Body of pancreas (tissue), 4 donors: ENCODE data around the gene CCDC158. TPM values are rescaled to one million over a fixed set of nuclear protein-coding genes. Genes with fewer than 3 reads are reported as not detected.
A peak's percentile ranks its signal among the peaks of the same experiment; 100 is the strongest.
"Not testable (repeated sequence)": the region's sequence is repeated elsewhere in the genome, so short reads cannot be mapped to it uniquely, and the experiment has no call there.

Experiments
- ATAC-seq: fragments of 150-250 bp; one replicate; pipeline ENCODE4 v1.9.1; 2016
- DNase-seq, 4 donors: peaks; one replicate each; pipeline ENCODE4 v3.0.0-alpha.2; 2019
- H3K27ac ChIP-seq, 4 donors: fragments of 200-600 bp; sonication (generic); 1 replicate in 3 of 4; 2 replicates in 1 of 4; pipeline versions ENCODE4 v1.5.1 to v1.6.1; 2016 to 2019; ENCODE audit warnings: mild to moderate bottlenecking in 1 of 4, mixed read lengths in 1 of 4, moderate library complexity in 1 of 4
- H3K27me3 ChIP-seq, 2 donors: fragments of 200-600 bp; sonication (generic); one replicate each; pipeline ENCODE4 v1.6.0; 2016; ENCODE audit warnings: mild to moderate bottlenecking in 1 of 2
- H3K36me3 ChIP-seq, 2 donors: fragments of 200-600 bp; sonication (generic); replicated peaks in 1 of 2; 2 replicates each; pipeline ENCODE4 v1.5.1; 2016; ENCODE audit warnings: low read depth in 2 of 2; ENCODE audit not compliant: insufficient read depth in 1 of 2
- H3K4me1 ChIP-seq: fragments of 200-600 bp; sonication (generic); one replicate; pipeline ENCODE4 v1.6.0; 2016
- H3K4me3 ChIP-seq, 2 donors: fragments of 200-600 bp; sonication (generic); 1 replicate in 1 of 2; 2 replicates in 1 of 2; pipeline ENCODE4 v1.5.1; 2016 to 2019
- H3K9me3 ChIP-seq, 3 donors: fragments of 200-600 bp; sonication (generic); 1 replicate in 2 of 3; 2 replicates in 1 of 3; pipeline ENCODE4 v1.5.1; 2016
- CTCF ChIP-seq, 7 experiments: fragments of 450-650 bp in 4 of 7; fragments of 200-600 bp in 3 of 7; sonication (generic) in 3 of 7; IDR thresholded peaks; one replicate each; pipeline ENCODE4 v1.5.1; 2016 to 2019; ENCODE audit warnings: antibody characterized with exemption in 7 of 7
- POLR2A ChIP-seq, 3 donors: fragments of 450-650 bp; IDR thresholded peaks; one replicate each; pipeline ENCODE4 v1.6.1; 2016; ENCODE audit warnings: antibody characterized with exemption in 3 of 3, mild to moderate bottlenecking in 2 of 3
- WGBS, 2 donors: methylation state at CpG; one replicate each; pipeline ENCODE4 v1.1.5; 2017; 5-methylcytosine and 5-hydroxymethylcytosine counted together
- intact Hi-C: fragments of 100-400 bp; cut with DNase I; formaldehyde crosslinking; loops from one replicate; pipeline ENCODE4 v1.15.1; 2023
- total RNA-seq, 2 donors: library from RNA; depleted of rRNA; stranded (reverse); fragments of >200 nt; gene quantifications; one replicate each; pipeline ENCODE4 v1.1.0, GENCODE V29; 2016

The CCDC158 gene
- total RNA-seq, 2 donors from 2014 or later = 0.99 to 1.3 TPM

GRCh38 chr4:76459291-76459723 lies 38.4 kb upstream of the CCDC158 start:
- DNase-seq (peak; percentile 7 to 34 (median 18)), ATAC-seq (peak; percentile 81)
- 42 to 44% methylated on average over 11 of the region's 11 CpGs for WGBS, 2 donors
- Histone ChIP-seq H3K27me3 (no peaks in the 10 kb centered on the region), H3K36me3 (no peaks in the 10 kb centered on the region), H3K4me1 (peaks cover 10% of the 10 kb centered on the region), H3K27ac (peak overlapping the region in 3 of 4 donors; percentile 32 to 59 (median 57)), H3K4me3 (no peak overlapping the region), H3K9me3 (peaks cover 0 to 7% (median 0%) of the 10 kb centered on the region in 3 donors)
- intact Hi-C loops = no loop called here
- TF ChIP-seq POLR2A (IDR thresholded peaks at IDR 0.05) = no peak
- no peak for TF ChIP-seq CTCF (IDR thresholded peaks at IDR 0.05)

DNA sequence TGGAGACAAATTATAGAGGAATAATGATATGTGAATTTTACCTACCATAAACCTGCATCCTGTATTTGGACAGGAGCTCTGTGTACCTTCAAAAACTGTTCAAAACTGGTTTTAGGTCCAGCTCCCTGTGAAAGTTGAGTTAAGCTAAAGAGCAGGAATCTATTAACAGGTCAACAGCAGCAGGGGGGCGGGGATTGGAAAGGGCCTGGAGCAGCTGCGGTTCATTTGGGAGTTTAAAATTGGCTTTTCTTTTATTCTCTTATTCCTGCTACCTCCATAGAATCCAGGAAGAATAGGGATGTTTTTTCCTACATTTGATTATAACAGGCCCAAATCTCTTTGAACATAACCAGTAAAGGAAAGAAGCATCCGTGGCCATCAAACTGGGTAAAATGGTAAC lies 37.9 kb upstream of the CCDC158 start:
- no peak overlapping the region for H3K4me3 ChIP-seq
- peaks cover 0 to 5% (median 0%) of the 10 kb centered on the region in 3 donors for H3K9me3 ChIP-seq
- no peaks in the 10 kb centered on the region for H3K36me3 ChIP-seq
- intact Hi-C loops = no loop called here
- DNase-seq (no peak), ATAC-seq (peak; percentile 32)
- H3K27ac ChIP-seq = peak overlapping the region in 3 of 4 donors; percentile 32 to 59 (median 57)
- no peaks in the 10 kb centered on the region for H3K27me3 ChIP-seq
- peaks cover 10% of the 10 kb centered on the region for H3K4me1 ChIP-seq
- 71 to 72% methylated on average over 3 of the region's 3 CpGs for WGBS, 2 donors
- no peak for TF ChIP-seq CTCF (IDR thresholded peaks at IDR 0.05)

DNA sequence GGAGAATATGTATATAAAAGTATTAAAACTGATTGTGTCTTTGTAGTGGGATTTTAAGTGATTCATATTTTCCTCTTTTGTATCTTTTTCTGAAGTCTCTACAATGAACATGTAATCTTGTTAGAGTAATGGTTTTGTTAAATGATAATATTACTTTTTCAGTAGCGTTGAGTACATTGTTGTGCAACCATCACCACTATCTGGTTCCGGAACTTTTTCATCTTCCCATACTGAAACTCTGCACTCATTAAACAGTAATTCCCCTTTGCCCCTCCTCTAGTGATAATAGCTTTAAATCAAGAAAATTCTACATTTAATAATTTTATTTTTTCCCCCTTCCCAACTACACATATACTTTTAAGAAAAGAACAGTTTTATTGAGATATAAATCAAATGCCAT lies 37.4 kb upstream of the CCDC158 start:
- H3K4me1 ChIP-seq = peaks cover 10% of the 10 kb centered on the region
- no peak for TF ChIP-seq POLR2A (IDR thresholded peaks at IDR 0.05)
- TF ChIP-seq CTCF (IDR thresholded peaks at IDR 0.05) = no peak
- no peaks in the 10 kb centered on the region for H3K36me3 ChIP-seq
- intact Hi-C loops = no loop called here
- 58 to 81% methylated on average over 2 of the region's 2 CpGs for WGBS, 2 donors
- DNase-seq = no peak
- H3K4me3 ChIP-seq = no peak overlapping the region
- H3K27ac ChIP-seq = peak overlapping the region in 1 of 4 donors; percentile 59
- no peak for ATAC-seq
- H3K27me3 ChIP-seq = no peaks in the 10 kb centered on the region
- H3K9me3 ChIP-seq = no peaks in the 10 kb centered on the region

- no peaks in the 10 kb centered on the region for H3K27me3 ChIP-seq
- no peak for TF ChIP-seq POLR2A (IDR thresholded peaks at IDR 0.05)
- TF ChIP-seq CTCF (IDR thresholded peaks at IDR 0.05) = no peak
- H3K9me3 ChIP-seq = no peaks in the 10 kb centered on the region
- no peak overlapping the region for H3K4me3 ChIP-seq
- H3K4me1 ChIP-seq = peaks cover 10% of the 10 kb centered on the region
- intact Hi-C loops = no loop called here
- H3K36me3 ChIP-seq = no peaks in the 10 kb centered on the region
- no peak overlapping the region for H3K27ac ChIP-seq
- DNase-seq (no peak), ATAC-seq (no peak)
- 79 to 95% methylated on average over 7 of the region's 7 CpGs for WGBS, 2 donors
Measured at GRCh38 chr4:76457885-76458284, 36.9 kb upstream of the CCDC158 start.

DNA sequence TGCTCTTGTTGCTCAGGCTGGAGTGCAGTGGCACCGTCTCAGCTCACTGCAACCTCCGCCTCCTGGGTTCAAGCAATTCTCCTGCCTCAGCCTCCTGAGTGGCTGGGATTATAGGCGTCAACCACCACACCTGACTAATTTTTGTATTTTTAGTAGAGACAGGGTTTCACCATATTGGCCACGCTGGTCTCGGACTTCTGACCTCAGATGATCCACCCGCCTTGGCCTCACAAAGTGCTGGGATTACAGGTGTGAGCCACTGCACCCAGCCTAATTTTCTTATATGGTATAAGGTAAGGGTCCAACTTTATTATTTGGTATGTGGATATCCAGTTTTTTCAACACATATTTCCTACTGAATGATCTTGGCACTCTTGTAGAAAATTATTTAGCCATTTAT lies 33.1 kb upstream of the CCDC158 start:
- H3K9me3 ChIP-seq, H3K36me3 ChIP-seq, H3K27ac ChIP-seq, ATAC-seq, H3K4me3 ChIP-seq, intact Hi-C loops, DNase-seq, H3K27me3 ChIP-seq: not testable (repeated sequence)
- peaks cover 16% of the 10 kb centered on the region for H3K4me1 ChIP-seq
- WGBS, 2 donors = 84 to 92% methylated on average over 6 of the region's 6 CpGs
